ENCODE data around the gene SERPINA3. TPM values are rescaled to one million over a fixed set of nuclear protein-coding genes. Genes with fewer than 3 reads are reported as not detected.

Gene SERPINA3
- total RNA-seq, 2 experiments from 2014 or later: not detected

- H3K4me3 Mint-ChIP-seq: no peak overlapping the region
- DNase-seq: no peak
- no peaks in the 10 kb centered on the region for H3K9me3 Mint-ChIP-seq
- intact Hi-C loops (cut with micrococcal nuclease): no loop called here
- H3K36me3 Mint-ChIP-seq (ENCODE audit: low read depth): no peaks in the 10 kb centered on the region
- H3K27me3 Mint-ChIP-seq (ENCODE audit: low read depth): peaks cover 20% of the 10 kb centered on the region
- no peaks in the 10 kb centered on the region for H3K4me1 Mint-ChIP-seq (ENCODE audit: low read depth)
- no peak overlapping the region for H3K27ac Mint-ChIP-seq
- CTCF ChIA-PET: no interaction called here
These were observed 51.3 kb downstream of the SERPINA3 start for GRCh38 chr14:94663538-94663937.

GRCh38 chr14:94663965-94664704, 51.9 kb downstream of the SERPINA3 start:
- no peak overlapping the region for H3K4me3 Mint-ChIP-seq
- H3K27me3 Mint-ChIP-seq (ENCODE audit: low read depth): peaks cover 20% of the 10 kb centered on the region
- no peak for DNase-seq
- CTCF ChIA-PET: no interaction called here
- H3K27ac Mint-ChIP-seq: no peak overlapping the region
- intact Hi-C loops (cut with micrococcal nuclease): no loop called here
- H3K9me3 Mint-ChIP-seq: no peaks in the 10 kb centered on the region
- no peaks in the 10 kb centered on the region for H3K4me1 Mint-ChIP-seq (ENCODE audit: low read depth)
- no peaks in the 10 kb centered on the region for H3K36me3 Mint-ChIP-seq (ENCODE audit: low read depth)

GRCh38 chr14:94665121-94665520, 52.9 kb downstream of the SERPINA3 start:
- no peak overlapping the region for H3K4me3 Mint-ChIP-seq
- intact Hi-C loops (cut with micrococcal nuclease): no loop called here
- DNase-seq: no peak
- no peaks in the 10 kb centered on the region for H3K9me3 Mint-ChIP-seq
- CTCF ChIA-PET: no interaction called here
- no peaks in the 10 kb centered on the region for H3K36me3 Mint-ChIP-seq (ENCODE audit: low read depth)
- H3K4me1 Mint-ChIP-seq (ENCODE audit: low read depth): no peaks in the 10 kb centered on the region
- H3K27me3 Mint-ChIP-seq (ENCODE audit: low read depth): peaks cover 17% of the 10 kb centered on the region
- no peak overlapping the region for H3K27ac Mint-ChIP-seq

GRCh38 chr14:94665544-94665943, 53.4 kb downstream of the SERPINA3 start:
- peaks cover 18% of the 10 kb centered on the region for H3K27me3 Mint-ChIP-seq (ENCODE audit: low read depth)
- H3K27ac Mint-ChIP-seq: no peak overlapping the region
- DNase-seq: no peak
- no peaks in the 10 kb centered on the region for H3K9me3 Mint-ChIP-seq
- no peaks in the 10 kb centered on the region for H3K36me3 Mint-ChIP-seq (ENCODE audit: low read depth)
- H3K4me1 Mint-ChIP-seq (ENCODE audit: low read depth): no peaks in the 10 kb centered on the region
- CTCF ChIA-PET: no interaction called here
- H3K4me3 Mint-ChIP-seq: no peak overlapping the region
- intact Hi-C loops (cut with micrococcal nuclease): no loop called here

GRCh38 chr14:94670692-94671285, 58.6 kb downstream of the SERPINA3 start:
- H3K27me3 Mint-ChIP-seq (ENCODE audit: low read depth): peaks cover 11% of the 10 kb centered on the region
- H3K9me3 Mint-ChIP-seq: no peaks in the 10 kb centered on the region
- H3K27ac Mint-ChIP-seq: no peak overlapping the region
- no peaks in the 10 kb centered on the region for H3K36me3 Mint-ChIP-seq (ENCODE audit: low read depth)
- no peak for DNase-seq
- CTCF ChIA-PET: interaction anchor here (0.7 kb wide), 1 partner anchor 549 kb away, joined by 3 read pairs; no protein-coding TSS in a partner anchor
- no peaks in the 10 kb centered on the region for H3K4me1 Mint-ChIP-seq (ENCODE audit: low read depth)
- intact Hi-C loops (cut with micrococcal nuclease): no loop called here
- H3K4me3 Mint-ChIP-seq: no peak overlapping the region

GRCh38 chr14:94671870-94672444, 59.8 kb downstream of the SERPINA3 start:
- Mint-ChIP-seq H3K27me3 (ENCODE audit: low read depth) (peaks cover 11% of the 10 kb centered on the region), H3K4me3 (no peak overlapping the region), H3K27ac (no peak overlapping the region), H3K4me1 (ENCODE audit: low read depth) (no peaks in the 10 kb centered on the region), H3K36me3 (ENCODE audit: low read depth) (no peaks in the 10 kb centered on the region), H3K9me3 (no peaks in the 10 kb centered on the region)
- CTCF ChIA-PET: interaction anchor here (0.9 kb wide), 1 partner anchor 17 kb away, joined by 3 read pairs; no protein-coding TSS in a partner anchor
- no peak for DNase-seq
- intact Hi-C loops (cut with micrococcal nuclease): no loop called here

- CTCF ChIA-PET: interaction anchor here (0.9 kb wide), 1 partner anchor 16 kb away, joined by 3 read pairs; no protein-coding TSS in a partner anchor
- no peak for DNase-seq
- intact Hi-C loops (cut with micrococcal nuclease): no loop called here
- Mint-ChIP-seq H3K27ac (no peak overlapping the region), H3K9me3 (no peaks in the 10 kb centered on the region), H3K4me3 (no peak overlapping the region), H3K36me3 (ENCODE audit: low read depth) (no peaks in the 10 kb centered on the region), H3K4me1 (ENCODE audit: low read depth) (no peaks in the 10 kb centered on the region), H3K27me3 (ENCODE audit: low read depth) (peaks cover 12% of the 10 kb centered on the region)
These were observed 60.9 kb downstream of the SERPINA3 start for GRCh38 chr14:94673071-94673470.

Other genes with a start within 250 kb of the SERPINA3 start
- not detected for gene SERPINA2, start 245.7 kb upstream of the SERPINA3 start, total RNA-seq
- gene SERPINA1, start 223.8 kb upstream of the SERPINA3 start, total RNA-seq: 1 to 10 TPM; 3.1 to 4.3 TPM
- gene SERPINA11, start 159.6 kb upstream of the SERPINA3 start, total RNA-seq: not detected
- not detected for gene SERPINA9, start 136.2 kb upstream of the SERPINA3 start, total RNA-seq
- gene SERPINA12, start 102.9 kb upstream of the SERPINA3 start, total RNA-seq: not detected
- not detected for gene SERPINA4, start 50.9 kb upstream of the SERPINA3 start, total RNA-seq
- gene SERPINA5, start 31.0 kb upstream of the SERPINA3 start, total RNA-seq: not detected
- gene GSC, start 157.7 kb downstream of the SERPINA3 start, total RNA-seq: not detected

Measured in activated naive CD4-positive, alpha-beta T cell treated with anti-CD3 and anti-CD28 coated beads for 36 hours (primary cell).